Lower lobe of right lung (tissue), 2 donors: Measurements from ENCODE around the gene ALKBH7. TPM values are rescaled to one million over a fixed set of nuclear protein-coding genes. Genes with fewer than 3 reads are reported as not detected.
A peak's percentile ranks its signal among the peaks of the same experiment; 100 is the strongest.

Experiments
- ATAC-seq, 2 donors: fragments of 200-7000 bp; cut with Tn5 transposase; one replicate each; pipeline ENCODE4 v1.9.1; 2020 to 2022; ENCODE audit warnings: mild to moderate bottlenecking in 2 of 2, moderate library complexity in 2 of 2
- DNase-seq: peaks from one replicate; pipeline ENCODE4 v3.0.0-alpha.2; 2020
- H3K27ac ChIP-seq: fragments of 200-600 bp; one replicate; pipeline ENCODE4 v1.8.0; 2022
- H3K27me3 ChIP-seq: fragments of 200-600 bp; one replicate; pipeline ENCODE4 v1.8.0; 2022; ENCODE audit warnings: low read depth
- H3K36me3 ChIP-seq: fragments of 200-600 bp; one replicate; pipeline ENCODE4 v1.8.0; 2022; ENCODE audit warnings: mild to moderate bottlenecking
- H3K4me1 ChIP-seq: fragments of 200-600 bp; one replicate; pipeline ENCODE4 v1.8.0; 2022
- H3K4me3 ChIP-seq: fragments of 200-600 bp; one replicate; pipeline ENCODE4 v1.8.0; 2022; ENCODE audit warnings: mild to moderate bottlenecking
- H3K9me3 ChIP-seq: fragments of 200-600 bp; one replicate; pipeline ENCODE4 v1.8.0; 2022
- intact Hi-C: fragments of 100-400 bp; cut with DNase I; formaldehyde crosslinking; loops from one replicate; pipeline ENCODE4 v1.11.0; 2022
- total RNA-seq: library from RNA; stranded (reverse); fragmentation: NEBNext Ultra II Directional; extraction: Animal tissue kit (Norgen Biotek cat#: 25700); gene quantifications from one replicate; pipeline ENCODE4 v1.2.1, GENCODE V29; 2021
- TF ChIP-seq, protein P1 (sequence below): fragments of 200-600 bp; IDR thresholded peaks from one replicate; pipeline ENCODE4 v1.8.0; 2022; ENCODE audit warnings: antibody characterized with exemption, mild to moderate bottlenecking
- donor health status: DM: no; HTN: yes; CAD: no; lungs with severe emphysema.

The ALKBH7 gene
- total RNA-seq, 1 donor from 2014 or later: 61.5 TPM

DNA sequence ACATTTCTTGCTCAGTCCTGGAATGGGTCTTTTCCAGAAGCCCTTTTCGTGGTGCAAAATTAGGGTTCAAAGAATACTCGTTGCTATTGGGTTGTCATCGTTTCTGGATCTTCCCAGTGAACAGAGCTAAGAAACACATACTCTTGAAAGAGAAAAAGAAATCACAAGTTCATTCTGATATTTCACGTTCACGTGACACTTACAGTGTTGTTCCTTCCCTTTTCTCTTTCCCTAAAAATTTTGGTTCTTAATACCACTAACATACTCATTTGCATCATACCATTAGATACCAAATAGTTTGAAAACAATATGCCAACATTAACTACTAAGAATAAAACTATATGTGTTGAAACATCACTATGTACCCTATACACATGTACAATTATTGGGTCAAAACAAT is 33.8 kb downstream of the ALKBH7 start:
- intact Hi-C loops: no loop called here
- ATAC-seq (no peak), DNase-seq (no peak)
- no peak overlapping the region for H3K27ac ChIP-seq
- TF ChIP-seq, protein P1, sequence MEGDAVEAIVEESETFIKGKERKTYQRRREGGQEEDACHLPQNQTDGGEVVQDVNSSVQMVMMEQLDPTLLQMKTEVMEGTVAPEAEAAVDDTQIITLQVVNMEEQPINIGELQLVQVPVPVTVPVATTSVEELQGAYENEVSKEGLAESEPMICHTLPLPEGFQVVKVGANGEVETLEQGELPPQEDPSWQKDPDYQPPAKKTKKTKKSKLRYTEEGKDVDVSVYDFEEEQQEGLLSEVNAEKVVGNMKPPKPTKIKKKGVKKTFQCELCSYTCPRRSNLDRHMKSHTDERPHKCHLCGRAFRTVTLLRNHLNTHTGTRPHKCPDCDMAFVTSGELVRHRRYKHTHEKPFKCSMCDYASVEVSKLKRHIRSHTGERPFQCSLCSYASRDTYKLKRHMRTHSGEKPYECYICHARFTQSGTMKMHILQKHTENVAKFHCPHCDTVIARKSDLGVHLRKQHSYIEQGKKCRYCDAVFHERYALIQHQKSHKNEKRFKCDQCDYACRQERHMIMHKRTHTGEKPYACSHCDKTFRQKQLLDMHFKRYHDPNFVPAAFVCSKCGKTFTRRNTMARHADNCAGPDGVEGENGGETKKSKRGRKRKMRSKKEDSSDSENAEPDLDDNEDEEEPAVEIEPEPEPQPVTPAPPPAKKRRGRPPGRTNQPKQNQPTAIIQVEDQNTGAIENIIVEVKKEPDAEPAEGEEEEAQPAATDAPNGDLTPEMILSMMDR: no peak
- H3K9me3 ChIP-seq: no peaks in the 10 kb centered on the region
- H3K36me3 ChIP-seq: no peaks in the 10 kb centered on the region
- H3K27me3 ChIP-seq: no peaks in the 10 kb centered on the region
- no peaks in the 10 kb centered on the region for H3K4me1 ChIP-seq
- no peak overlapping the region for H3K4me3 ChIP-seq

DNA sequence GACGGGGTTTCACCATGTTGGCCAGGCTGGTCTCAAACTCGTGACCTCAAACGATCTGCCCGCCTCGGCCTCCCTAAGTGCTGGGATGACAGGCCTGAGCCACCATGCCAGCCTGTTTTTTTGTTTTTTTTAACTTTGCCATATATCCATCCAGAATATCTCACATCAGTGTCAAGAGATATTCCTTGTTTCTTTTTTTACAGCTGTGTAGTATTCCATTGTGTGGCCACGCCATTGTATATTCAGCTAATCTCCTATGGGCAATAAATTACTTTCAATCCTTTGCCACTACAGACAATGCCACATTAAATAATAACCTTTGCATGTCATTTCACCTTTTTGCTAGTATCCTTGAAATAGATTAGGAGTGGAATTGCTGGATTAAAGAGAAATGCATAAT is 36.8 kb downstream of the ALKBH7 start:
- ATAC-seq (no peak), DNase-seq (no peak)
- TF ChIP-seq, protein P1: no peak
- H3K4me3 ChIP-seq: no peak overlapping the region
- H3K9me3 ChIP-seq: no peaks in the 10 kb centered on the region
- intact Hi-C loops: no loop called here
- H3K4me1 ChIP-seq: no peaks in the 10 kb centered on the region
- H3K27me3 ChIP-seq: no peaks in the 10 kb centered on the region
- H3K36me3 ChIP-seq: peaks cover 13% of the 10 kb centered on the region
- H3K27ac ChIP-seq: no peak overlapping the region

DNA sequence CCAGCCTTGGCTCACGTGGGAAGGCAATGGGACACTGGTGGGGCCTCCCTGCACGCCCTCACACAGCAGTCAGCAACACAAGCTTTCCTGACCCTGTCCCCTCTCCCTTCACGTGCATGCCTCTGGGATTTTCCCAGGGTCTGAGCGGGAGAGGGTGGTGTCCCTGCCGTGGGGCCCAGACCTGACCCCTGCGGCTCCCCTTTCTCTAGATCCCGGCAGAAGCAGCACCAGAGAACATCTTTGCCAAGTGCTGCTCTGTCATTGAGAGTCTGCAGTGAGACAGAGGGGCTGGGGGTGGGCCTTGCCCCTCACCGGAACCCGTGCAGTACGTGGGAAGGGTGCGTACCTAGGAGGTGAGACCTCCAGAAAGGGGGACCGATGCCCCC is 39.5 kb downstream of the ALKBH7 start:
- Histone ChIP-seq H3K9me3 (no peaks in the 10 kb centered on the region), H3K27me3 (no peaks in the 10 kb centered on the region), H3K4me3 (no peak overlapping the region), H3K27ac (peak overlapping the region; percentile 56), H3K4me1 (no peaks in the 10 kb centered on the region), H3K36me3 (peaks cover 40% of the 10 kb centered on the region)
- DNase-seq (no peak), ATAC-seq (peak; percentile 26 to 41)
- TF ChIP-seq, protein P1: no peak
- intact Hi-C loops: no loop called here

DNA sequence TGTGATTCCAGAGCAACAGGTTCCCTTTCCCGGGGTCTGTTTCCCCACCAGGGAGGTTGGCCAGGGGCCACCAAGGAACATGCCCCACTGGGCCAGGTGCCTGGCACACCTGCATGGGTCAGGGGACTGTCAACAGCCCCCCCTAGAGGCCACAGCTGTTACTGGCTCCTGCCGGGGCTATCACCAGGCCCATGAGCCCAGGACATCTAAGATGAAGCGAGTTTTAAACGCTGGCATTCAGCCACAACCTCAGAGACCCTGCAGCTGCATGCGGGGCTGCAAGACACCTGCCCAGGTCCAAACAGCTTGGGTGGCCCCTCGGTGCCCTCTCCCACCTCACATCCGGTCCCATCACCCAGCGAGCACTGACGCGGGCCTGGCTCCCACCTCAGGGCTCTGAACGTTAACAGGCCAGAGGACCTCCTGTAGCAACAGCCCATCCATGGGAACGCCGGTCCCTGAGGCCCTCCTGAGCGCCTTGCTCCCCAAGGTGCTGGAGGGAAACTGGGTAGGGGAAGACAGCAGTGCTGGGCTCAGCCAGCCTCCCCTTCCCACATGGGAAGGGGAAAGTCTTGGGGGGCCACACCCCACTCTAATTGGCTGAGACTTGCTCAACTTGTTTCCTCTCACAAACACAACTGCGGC is 40.0 kb downstream of the ALKBH7 start:
- no peak for DNase-seq
- intact Hi-C loops: no loop called here
- TF ChIP-seq, protein P1: peak; percentile 55
- Histone ChIP-seq H3K27ac (peak overlapping the region; percentile 56), H3K9me3 (no peaks in the 10 kb centered on the region), H3K4me1 (no peaks in the 10 kb centered on the region), H3K36me3 (peaks cover 46% of the 10 kb centered on the region), H3K27me3 (no peaks in the 10 kb centered on the region), H3K4me3 (no peak overlapping the region)
- ATAC-seq: peak; percentile 68 to 72

DNA sequence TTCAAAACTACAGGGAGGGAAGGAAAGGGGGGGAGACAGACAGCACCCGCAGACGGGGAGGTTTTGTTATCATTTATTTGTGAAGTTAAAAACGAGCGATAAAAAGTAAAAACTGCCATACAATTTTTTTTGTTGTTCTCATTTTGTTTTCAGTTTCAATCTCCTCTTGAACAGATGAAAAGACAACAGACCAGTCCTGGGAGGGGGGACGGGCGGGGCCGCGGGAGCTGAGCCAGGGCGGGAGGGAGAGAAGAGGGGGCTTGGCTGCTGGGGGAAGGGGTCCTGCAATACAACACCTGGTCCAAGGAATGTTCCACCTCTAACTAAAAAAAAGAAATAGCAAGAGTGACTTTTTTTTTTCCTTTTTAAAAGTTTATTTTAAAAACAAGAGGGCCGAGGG is 40.7 kb downstream of the ALKBH7 start:
- no peak overlapping the region for H3K4me3 ChIP-seq
- ATAC-seq (no peak), DNase-seq (no peak)
- TF ChIP-seq, protein P1: no peak
- H3K27me3 ChIP-seq: no peaks in the 10 kb centered on the region
- H3K27ac ChIP-seq: no peak overlapping the region
- H3K36me3 ChIP-seq: peaks cover 53% of the 10 kb centered on the region
- intact Hi-C loops: no loop called here
- no peaks in the 10 kb centered on the region for H3K4me1 ChIP-seq
- H3K9me3 ChIP-seq: no peaks in the 10 kb centered on the region
